ENCODE results near the gene SMYD5.

GRCh38 chr2:73264783-73265182, 50.7 kb downstream of the SMYD5 start:
- TF ChIP-seq, protein P1, sequence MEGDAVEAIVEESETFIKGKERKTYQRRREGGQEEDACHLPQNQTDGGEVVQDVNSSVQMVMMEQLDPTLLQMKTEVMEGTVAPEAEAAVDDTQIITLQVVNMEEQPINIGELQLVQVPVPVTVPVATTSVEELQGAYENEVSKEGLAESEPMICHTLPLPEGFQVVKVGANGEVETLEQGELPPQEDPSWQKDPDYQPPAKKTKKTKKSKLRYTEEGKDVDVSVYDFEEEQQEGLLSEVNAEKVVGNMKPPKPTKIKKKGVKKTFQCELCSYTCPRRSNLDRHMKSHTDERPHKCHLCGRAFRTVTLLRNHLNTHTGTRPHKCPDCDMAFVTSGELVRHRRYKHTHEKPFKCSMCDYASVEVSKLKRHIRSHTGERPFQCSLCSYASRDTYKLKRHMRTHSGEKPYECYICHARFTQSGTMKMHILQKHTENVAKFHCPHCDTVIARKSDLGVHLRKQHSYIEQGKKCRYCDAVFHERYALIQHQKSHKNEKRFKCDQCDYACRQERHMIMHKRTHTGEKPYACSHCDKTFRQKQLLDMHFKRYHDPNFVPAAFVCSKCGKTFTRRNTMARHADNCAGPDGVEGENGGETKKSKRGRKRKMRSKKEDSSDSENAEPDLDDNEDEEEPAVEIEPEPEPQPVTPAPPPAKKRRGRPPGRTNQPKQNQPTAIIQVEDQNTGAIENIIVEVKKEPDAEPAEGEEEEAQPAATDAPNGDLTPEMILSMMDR (IDR thresholded peaks at IDR 0.05): no peak
- no peak for TF ChIP-seq EZH2 (IDR thresholded peaks at IDR 0.05; ENCODE audit: borderline replicate concordance, insufficient read depth, low read depth, low read length, poor library complexity, severe bottlenecking)

Measured in B cell (primary cell).